Stimulated activated CD8-positive, alpha-beta memory T cell treated with anti-CD3 and anti-CD28 coated beads, Interleukin-15, amount 100 ng/mL, for 48 hours (primary cell): Measurements from ENCODE around the gene POU6F2.
"Not testable (repeated sequence)": the region's sequence is repeated elsewhere in the genome, so short reads cannot be mapped to it uniquely, and the experiment has no call there.

ENCODE experiments used
- DNase-seq, 2 donors: peaks; one replicate each; pipeline ENCODE4 v3.0.0-alpha.2; 2020; ENCODE audit warnings: low read depth in 2 of 2

The POU6F2 gene

DNA sequence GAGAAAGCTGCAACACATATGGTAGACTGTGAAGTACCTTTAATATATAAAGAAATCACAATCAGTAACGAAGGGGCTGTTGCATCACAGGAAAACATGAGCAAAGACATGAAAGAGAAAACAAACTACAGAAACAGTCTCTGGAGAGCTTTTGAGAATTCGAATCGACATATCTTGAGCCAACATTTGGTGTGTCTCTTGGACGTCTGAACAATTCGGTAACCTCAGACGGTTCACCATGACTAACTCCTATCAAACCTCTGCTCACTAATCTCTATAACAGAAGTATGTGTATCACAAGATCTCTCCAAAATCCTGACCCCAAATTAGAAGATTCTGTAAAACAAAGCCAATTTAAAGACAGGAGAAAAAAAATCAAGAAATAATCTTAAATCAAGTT lies 326.5 kb downstream of the POU6F2 start:
- DNase-seq, result no peak

DNA sequence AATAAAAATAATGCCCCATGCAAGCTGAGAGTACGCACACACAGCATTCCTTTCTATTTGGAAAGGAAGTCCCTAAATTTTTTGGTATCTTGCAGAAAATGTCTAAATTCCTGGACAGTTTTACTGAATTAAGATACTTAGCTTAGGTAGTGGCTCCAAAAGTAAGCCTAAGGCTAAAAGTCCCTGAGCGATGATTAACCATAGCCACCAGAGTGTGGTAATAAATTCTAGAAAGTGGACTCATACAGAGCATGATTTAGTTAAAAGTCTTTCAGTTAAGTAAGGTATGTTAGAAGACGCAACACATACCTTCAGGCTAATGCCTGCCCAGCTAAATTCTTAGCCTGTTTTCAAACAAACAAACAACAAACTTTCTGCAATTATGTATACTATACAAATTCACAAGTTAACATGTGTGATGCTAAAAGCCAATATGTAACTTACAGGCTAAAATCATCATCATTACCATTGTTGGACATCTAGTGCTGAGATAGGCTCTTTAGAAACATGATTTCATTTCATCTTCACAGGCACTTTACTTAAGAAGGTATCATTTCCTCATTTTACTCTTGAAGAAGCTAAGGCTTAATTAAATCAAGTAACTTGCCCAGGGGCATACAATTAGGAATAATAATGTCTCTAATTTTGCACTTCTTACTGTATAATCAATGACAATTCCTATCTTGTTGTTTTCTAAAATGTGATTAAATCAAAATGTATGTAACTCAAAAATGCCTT lies 327.1 kb downstream of the POU6F2 start:
- DNase-seq, result no peak

DNA sequence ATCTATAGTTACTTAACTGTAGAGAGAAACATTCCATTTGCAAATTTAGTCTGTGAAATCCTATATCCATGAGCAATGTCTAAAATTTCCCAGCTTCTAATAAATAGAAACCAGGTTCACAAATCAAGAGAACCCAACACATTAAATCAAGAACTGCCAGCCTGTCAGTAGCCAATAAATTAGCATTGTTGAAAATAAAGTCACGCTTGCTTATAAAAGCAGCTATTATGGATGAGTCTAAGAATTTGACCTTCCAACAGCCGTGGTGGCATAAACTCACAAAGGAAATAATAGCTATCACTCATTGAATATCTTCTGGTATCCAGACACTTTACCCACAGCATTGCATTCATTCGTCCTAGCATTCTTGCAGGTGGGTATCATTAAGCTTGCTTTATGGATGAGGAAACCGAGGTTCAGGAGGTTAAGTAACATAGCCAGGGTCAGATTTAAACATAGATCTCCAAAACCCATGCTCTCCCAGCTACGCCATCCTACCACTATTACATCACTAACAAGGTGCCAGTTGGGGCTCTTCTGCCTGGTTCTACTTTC lies 328.4 kb downstream of the POU6F2 start:
- no peak for DNase-seq

DNA sequence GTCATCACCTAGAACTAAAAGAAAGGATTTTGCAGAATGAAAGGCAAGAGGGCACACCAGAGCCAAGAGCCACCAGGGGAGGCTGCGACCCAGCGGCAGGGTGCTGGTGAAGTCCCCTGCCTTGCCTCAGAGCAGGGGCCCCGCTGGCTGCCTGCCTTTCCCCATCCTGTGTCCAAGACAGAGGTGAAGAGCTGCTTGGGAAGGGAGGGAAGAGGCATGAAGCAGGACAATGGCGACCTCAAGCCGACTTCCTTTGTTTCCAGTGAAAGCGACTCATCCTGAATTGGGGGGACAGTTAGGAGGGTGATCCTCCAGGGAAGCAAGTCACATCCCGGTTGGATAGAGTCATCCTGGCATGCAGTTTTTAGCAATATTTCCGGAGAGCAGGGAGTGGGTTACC lies 333.0 kb downstream of the POU6F2 start:
- no peak for DNase-seq

DNA sequence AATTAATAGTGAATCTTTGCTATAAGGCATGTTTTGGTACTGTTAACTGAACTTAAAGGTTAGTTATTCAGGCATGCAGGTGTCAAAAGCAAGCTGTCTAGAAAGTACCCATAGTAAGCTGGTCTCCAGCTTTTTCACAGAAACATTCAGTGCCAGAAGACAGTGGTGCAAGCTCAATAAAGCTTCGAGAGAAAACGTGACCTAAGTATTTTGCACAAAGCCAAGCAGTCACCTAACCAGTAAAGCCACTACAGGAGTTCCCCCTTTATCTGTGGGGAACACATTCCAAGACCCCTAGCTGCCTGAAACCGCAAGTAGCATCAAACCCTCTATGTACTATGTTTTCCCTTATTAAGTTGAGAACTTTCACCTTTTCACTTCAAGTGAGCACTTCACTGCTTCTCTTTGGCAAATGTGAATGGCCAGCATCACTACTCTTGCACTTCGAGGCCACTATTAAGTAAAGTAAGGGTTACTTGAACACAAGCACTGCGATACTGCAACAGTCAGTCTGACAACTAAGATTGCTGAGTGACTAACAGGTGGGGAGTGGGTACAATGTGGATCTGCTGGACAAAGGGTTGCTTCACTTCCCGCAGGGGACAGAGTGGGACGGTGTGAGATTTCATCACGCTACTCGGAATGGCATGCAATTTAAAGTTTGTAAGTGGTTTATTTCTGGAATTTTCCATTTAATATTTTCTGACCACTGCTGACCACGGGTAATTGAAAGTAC lies 334.7 kb downstream of the POU6F2 start:
- no peak for DNase-seq

DNA sequence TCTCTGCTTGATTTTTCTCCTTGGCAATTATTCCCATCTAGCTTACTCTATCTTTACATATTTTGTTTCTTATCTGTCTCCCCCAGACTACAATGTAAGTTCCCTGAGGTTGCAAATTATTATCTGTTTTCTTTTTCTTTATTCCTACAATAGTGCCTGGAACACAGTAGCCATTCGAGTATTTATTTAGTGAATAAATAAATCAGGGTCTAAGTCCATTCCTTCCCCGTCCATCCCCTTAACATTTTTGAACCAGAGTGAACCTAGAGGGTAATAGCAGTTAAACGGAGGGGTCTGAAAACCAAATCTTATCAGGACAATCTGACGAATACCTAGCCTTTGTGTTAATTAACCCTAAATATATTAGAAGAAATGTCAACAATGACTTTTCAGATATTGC lies 335.7 kb downstream of the POU6F2 start:
- DNase-seq, result no peak

DNA sequence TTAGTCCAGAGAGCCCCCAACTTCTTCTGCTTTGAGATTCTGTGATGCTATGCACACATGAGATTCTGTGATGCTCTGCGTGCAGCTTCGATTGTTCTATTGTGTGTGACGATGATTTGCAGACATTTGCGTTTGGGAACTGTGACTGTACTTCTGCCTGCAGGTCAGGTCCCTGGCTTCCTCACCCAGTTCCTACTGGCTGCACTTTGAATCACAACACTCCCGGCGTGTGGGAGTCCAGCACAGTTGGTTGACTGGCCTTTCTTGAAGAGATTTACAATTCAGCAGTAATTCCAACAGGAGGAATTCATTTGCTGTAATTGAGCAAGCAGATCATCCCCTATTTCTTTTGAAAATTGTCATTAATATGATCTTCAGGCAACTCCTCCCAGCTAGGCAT lies 336.3 kb downstream of the POU6F2 start:
- DNase-seq, result no peak

DNA sequence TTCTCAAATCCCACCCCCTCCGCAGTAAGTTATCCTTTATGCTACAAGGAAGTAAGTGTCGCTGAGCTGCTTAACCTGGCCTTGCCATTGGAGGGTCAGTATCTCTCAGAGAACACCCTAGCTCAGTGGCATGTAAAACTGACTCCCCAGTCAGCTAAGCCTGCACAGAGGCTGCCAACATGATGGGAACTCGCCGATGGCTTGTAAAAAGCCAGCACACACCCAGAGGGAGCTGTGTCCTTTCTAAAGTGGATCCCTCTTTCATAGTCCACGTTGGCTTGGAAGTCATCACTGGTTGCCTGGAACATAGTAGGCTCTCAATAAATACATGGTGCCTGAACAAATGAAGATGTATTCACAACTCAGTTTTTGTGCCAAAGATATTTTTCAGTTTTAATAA lies 339.4 kb downstream of the POU6F2 start:
- DNase-seq, result no peak

DNA sequence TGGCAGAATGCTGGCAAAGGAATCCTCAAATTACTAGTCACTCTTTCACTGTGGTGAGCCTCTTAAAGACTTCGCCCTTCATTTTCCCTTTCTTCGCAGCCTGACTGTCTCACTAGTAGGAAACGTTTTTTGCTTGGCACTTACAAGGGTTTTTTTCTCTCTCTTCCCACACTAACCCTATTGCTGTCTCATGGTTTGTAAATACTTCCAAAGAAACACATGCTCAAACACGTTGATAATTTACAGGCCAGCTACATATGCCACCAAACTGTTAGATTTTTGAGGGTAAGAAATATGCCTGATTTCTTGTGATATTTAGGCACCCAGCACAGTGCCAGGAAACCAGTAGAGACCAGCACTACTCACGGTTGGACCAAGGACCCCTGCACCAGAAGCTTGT lies 340.2 kb downstream of the POU6F2 start:
- no peak for DNase-seq

DNA sequence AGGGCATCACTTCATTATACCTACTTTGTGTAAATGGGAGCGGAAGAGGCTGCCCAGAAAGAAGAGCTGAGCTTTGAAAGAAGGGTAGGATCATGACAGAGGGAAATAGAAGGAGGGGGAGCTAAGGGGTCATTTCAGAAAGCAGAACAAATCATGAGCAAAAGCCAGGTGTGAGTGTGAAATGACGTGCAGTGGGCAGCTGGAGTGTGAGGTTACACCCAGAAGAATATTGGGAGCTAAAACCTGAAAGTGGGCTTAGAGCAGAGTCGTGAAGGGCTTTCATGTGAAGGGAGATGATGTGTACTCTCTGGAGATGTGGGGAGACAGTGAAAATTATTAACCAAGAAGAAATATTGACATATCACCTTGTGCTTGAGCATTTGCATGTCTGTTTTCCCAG lies 343.5 kb downstream of the POU6F2 start:
- no peak for DNase-seq

DNA sequence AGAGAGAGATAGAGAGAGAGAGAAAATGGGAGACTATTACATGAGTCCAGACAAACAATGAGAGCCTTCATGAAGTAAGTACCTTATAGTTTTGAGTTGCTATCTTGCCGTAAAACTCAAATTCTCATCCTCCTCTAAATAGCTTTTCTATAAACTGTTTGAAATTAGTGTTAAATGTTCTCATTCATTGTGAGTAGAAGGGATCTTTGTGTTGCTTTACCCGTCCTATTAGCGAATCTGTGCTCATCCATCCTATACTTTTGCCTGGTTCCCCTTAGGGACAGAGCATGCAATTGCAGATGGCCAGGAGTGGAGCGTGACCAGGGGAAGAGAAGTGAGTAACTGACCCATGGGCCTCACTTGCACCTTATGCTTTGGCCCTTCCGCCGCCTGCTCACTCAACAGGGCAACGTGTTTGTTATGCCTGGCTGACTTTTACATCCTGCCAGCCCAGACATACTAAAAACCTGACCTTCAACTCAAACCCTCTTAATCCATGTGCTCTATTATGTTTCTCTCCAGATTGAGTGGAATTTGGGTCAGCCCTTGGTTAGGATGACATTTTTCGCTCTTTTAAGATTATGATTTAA lies 344.3 kb downstream of the POU6F2 start:
- no peak for DNase-seq

DNA sequence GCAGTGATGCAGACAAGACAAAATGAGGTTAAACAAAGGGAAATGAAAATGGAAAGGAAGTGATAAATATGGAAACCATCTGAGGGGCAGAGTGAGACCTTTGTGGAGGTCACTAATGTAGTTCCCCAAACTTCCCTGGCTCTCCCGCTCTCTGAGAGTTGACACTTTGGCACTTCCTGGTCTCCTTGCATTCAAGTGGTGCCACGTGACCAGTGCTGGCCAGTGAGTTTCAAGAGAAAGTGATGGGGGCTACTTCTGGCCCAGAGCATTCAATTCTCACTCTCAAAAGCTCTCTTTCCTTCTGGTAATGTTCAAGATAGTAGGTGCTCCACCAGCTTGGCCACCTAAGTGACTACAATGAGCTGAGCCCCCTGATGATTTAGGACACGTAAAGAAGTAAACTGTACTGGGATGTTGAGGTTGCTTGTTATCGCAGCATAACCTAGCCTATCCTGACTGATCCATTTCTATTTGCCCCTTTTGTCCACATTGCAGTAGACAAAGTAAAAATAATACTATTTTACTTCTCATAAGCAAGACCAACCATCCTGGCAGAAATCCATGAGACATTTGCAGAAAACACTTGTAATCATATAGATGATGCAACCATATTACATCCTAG lies 346.5 kb downstream of the POU6F2 start:
- DNase-seq, result no peak

DNA sequence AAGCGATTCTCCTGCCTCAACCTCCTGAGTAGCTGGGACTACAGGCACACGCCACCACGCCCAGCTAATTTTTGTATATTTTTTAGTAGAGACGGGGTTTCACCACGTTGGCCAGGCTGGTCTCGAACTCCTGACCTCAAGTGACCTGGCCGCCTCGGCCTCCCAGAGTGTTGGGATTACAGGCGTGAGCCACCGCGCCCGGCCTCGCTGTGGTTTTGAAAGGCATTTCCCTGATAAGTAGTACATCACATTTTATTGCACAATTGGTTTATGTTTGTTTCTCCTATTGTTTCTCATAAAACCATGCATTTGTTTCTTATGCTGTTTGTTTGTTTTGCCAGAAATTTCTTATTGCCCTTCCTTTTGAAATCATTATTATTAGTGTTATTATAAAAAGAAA lies 353.9 kb downstream of the POU6F2 start:
- not testable (repeated sequence) for DNase-seq

DNA sequence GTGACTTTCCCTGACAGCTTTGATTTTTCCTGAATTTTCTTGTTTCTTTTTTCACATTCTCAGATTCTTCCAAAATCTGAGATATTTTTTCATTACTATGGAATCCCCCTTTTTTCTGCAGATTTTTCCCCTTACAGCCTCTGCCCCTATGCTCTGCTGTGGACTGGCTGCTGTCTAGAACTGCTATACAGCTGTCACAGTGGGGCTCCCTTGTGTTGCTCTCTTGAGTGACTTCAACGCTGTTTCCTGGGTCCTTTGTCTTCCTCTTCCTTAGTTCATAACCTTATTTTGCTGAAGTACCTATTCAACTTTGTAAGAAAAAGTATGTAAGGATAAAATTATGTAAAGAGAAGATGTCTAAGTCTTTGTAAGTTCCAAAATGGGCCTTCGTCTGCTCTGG lies 354.4 kb downstream of the POU6F2 start:
- DNase-seq, result no peak

DNA sequence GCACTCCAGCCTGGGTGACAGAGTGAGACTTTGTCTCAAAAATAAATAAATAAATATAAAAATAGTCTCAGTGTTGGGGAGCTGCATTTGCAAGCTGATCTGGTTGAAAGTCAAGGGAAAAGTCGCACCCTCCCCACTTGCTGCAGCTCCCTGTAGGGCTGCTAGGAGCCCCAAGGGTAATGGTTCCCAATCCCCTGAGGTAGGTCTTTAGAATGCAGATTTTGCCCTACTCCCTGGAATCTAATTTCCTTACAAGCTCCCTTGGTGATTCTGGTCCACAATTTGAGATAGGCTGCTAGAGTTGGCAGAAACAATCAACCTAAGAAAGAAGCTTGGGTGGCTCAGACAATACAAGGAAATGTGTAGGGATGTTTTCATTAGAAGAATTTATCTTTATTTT lies 356.0 kb downstream of the POU6F2 start:
- DNase-seq, result no peak

DNA sequence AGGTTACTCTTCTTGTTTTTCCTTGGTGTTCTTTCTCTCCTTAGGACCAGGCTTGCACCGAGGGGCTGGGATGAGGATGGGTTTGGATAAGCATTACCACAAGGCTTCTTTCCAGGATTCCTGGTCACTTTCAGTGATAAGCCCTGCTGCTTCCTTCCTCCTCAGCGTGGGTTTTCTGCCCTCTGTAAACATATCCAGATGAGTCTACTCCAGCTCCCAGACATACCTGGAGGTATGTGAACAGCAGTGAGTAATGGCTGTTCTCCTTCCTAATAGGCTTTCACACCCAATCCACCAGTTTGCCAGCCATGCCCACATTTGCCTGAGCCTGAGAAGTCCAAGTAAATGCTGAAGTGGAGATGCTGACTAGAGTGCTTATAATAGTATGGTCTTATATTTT lies 358.7 kb downstream of the POU6F2 start:
- no peak for DNase-seq

DNA sequence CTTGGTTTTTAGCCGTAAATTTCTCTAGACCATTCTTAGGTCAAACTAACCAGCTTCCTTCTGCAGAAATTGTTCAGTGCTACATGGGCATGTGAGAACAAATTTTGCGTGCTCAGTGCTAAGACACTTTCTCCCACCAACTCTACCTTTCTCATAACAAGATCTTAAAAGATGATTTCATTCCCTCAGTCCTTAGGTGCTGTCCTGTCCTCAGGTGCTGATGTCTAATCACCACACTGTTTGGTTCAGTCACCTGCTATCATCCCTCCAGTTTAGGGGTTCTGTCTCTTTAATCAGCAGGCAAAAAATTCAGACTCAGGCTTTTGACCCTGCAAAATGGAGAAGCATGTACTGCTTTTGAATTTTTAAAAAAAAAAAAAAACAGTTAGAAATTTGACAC lies 361.0 kb downstream of the POU6F2 start:
- no peak for DNase-seq

DNA sequence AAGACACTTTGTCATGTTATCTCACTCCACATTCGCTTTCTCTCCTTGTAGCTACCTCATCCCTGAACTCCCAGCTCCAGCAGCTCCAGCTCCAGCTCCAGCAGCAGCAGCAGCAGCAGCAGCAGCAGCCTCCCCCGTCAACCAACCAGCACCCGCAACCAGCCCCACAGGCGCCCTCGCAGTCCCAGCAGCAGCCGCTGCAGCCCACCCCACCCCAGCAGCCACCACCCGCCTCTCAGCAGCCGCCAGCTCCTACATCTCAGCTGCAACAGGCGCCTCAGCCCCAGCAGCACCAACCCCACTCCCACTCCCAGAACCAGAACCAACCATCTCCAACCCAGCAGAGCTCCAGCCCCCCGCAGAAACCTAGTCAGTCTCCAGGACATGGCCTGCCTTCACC lies 361.9 kb downstream of the POU6F2 start:
- DNase-seq, result no peak

DNA sequence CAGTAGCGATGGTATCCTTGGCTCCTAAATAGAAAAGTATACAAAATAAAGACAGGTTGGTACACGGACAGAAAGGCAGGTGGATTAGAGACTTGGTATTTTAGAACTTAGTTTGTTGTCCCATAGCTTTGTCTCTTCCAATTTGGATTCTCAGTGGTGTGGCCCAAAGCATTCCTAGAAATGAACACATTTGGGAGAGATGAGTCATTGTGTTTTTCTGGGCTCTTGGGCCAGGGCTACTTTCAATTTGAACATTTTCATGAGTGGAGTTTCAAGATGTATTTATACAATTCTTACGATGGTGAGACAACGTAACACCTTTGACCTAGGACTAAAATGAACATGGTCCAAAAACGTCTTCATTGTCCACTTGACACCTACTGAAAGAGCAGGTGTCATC lies 363.4 kb downstream of the POU6F2 start:
- no peak for DNase-seq

DNA sequence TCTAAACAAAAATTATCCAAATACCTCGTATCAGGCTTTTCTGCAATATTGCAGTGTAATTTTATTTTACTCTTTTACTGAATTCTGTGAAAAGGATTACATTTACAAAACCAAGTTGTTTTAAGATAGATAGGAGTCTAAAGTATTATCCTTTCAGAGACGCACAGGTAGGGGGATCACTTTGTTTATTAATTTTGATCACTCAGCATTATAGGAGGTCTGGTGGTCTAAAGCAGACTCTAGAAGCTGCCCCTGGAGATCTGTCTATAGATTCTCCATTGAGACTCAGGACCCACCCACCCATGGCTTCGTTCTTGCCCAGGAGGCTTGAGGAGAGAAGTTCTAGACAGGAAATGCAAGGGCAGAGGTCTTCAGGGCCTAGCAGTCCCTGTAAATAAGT lies 365.1 kb downstream of the POU6F2 start:
- DNase-seq, result no peak

DNA sequence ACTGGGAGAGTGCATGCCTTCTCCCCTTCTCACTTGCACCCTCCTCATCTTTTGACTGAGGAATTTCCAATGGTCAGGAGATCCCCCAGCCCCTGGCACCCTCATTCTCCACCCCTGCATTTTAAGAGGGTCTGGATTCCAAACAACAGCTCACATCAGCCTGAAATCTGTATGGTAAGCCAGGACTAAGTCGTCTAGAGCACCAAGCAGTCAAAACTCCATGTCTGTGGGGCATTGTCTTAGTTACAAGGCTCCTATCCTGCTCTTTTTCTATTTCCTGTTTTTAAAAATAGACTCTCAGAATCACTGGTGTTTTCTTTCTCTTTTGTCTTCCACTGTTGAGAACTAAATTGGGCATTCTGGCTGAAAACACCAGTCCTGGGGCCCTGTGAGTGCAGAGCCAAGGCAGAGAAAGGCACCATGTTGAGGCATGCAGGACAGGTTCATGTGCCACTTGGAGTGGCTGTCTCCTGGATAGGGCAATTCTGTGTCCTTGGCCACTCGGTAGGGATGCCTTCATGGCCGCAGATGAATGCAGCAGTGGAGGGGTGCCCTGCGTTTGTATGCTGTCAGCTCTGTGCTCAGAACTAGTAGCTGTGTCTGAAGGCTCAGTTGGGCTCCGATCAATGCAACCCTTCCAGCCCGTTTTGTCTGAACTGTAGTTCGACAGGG lies 371.9 kb downstream of the POU6F2 start:
- DNase-seq, result no peak
